ENCODE measurements around the gene DNAJC12.

DNAJC12 gene

DNA sequence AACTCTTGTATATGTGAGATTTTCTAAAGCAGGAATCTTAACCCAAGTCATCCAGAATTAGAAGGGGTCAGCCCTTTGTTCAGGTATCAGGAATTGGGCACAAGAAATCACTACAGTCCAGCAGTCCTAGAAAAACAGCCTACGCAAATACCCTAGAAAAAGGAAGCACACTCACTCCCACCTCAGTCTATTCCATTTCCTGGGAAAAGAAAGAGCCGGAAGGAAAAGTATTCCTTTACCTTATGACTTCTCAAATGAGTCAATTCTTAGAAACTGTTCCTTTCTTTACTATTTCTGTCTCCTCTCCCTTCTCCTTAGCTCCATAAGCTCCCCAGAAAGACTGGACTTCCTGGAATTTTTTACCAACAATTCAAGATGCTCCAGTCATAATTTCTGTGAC, 62.7 kb downstream of the DNAJC12 start:
- no peak for TF ChIP-seq POLR2AphosphoS5 (IDR thresholded peaks at IDR 0.05; ENCODE audit: low read depth, low read length)

DNA sequence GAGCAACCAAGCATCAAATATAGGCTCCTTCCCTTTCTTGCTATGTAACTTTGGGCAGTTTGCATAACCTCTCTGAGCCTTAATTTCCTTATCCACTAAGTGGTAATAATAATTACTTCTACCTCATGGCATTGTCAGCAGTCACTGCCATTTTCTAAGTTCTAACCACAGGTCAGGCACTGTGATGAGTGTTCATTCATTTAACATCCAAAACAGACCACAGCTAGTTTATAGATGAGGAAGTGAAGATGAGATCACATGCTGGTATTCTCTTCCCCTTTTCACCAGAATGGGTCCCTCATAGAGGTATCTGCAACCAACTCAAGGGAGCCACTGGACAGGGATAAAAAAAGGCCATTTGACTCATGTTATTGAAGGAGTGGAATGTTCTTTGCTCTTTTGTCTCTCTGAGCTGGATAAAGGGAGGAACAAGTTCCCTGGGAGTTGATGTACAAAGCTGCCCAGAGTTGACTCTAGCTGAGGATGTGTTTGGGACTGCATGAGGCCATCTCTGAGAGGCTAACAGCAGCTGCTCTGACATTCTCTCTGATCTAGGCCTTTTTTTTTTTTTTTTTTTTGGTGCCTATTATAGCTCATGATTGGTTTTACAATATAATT, 65.0 kb downstream of the DNAJC12 start:
- TF ChIP-seq SIN3A (IDR thresholded peaks at IDR 0.05; ENCODE audit: borderline replicate concordance, insufficient read depth, low read length), result no peak
- TF ChIP-seq, protein P1, sequence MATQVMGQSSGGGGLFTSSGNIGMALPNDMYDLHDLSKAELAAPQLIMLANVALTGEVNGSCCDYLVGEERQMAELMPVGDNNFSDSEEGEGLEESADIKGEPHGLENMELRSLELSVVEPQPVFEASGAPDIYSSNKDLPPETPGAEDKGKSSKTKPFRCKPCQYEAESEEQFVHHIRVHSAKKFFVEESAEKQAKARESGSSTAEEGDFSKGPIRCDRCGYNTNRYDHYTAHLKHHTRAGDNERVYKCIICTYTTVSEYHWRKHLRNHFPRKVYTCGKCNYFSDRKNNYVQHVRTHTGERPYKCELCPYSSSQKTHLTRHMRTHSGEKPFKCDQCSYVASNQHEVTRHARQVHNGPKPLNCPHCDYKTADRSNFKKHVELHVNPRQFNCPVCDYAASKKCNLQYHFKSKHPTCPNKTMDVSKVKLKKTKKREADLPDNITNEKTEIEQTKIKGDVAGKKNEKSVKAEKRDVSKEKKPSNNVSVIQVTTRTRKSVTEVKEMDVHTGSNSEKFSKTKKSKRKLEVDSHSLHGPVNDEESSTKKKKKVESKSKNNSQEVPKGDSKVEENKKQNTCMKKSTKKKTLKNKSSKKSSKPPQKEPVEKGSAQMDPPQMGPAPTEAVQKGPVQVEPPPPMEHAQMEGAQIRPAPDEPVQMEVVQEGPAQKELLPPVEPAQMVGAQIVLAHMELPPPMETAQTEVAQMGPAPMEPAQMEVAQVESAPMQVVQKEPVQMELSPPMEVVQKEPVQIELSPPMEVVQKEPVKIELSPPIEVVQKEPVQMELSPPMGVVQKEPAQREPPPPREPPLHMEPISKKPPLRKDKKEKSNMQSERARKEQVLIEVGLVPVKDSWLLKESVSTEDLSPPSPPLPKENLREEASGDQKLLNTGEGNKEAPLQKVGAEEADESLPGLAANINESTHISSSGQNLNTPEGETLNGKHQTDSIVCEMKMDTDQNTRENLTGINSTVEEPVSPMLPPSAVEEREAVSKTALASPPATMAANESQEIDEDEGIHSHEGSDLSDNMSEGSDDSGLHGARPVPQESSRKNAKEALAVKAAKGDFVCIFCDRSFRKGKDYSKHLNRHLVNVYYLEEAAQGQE (IDR thresholded peaks at IDR 0.05; ENCODE audit: insufficient read depth in 1 of 2, low read depth in 2 of 2, low read length in 2 of 2), result no peak
- TF ChIP-seq FOXP2 (optimal IDR thresholded peaks at IDR 0.05; ENCODE audit: borderline replicate concordance, extremely low read depth, extremely low read length, insufficient read depth), result no peak
- TF ChIP-seq TAF1 (IDR thresholded peaks at IDR 0.05; ENCODE audit: borderline replicate concordance, insufficient read depth, low read length), result no peak
- no peak for TF ChIP-seq POLR2AphosphoS5 (IDR thresholded peaks at IDR 0.05; ENCODE audit: low read depth, low read length)

DNA sequence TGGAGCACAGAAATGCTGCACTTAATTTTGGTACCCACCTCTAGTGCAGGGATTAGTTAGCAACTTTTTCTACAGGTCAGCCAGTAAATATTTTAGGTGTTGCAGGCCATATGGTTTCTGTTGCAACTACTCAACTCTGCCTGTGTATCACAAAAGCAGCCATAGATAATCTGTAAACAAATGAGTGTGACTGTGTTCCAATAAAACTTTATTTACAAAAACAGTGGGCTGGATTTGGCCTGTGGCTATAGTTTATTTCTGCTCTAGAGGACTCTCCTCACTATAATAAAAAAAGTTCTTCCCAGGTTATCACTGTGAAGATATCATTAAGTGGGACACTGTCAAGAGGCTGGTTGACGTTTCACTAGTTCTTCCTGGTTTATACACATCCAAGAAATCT, 65.8 kb downstream of the DNAJC12 start:
- no peak for TF ChIP-seq POLR2AphosphoS5 (IDR thresholded peaks at IDR 0.05; ENCODE audit: low read depth, low read length)
- no peak for TF ChIP-seq FOXP2 (optimal IDR thresholded peaks at IDR 0.05; ENCODE audit: borderline replicate concordance, extremely low read depth, extremely low read length, insufficient read depth)

DNA sequence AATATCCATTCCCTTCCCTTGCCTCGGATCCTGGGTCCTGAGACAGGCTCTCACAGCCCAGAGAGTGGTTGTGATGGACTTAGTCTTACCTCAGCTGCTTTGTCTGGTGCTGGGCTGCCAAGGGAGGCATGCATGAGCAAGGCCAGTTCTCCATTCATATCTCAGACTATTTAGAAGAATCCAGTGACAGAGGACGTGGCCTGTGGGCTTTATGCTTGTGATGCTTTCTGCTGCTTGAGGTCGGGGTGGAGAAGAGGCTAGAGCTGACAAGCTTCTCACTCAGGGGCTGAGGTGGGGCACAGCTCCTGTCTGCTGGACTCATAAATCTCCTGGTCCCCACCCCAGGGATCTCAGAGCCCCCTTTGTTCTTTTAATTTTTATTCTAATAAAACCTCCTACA, 66.8 kb downstream of the DNAJC12 start:
- TF ChIP-seq POLR2AphosphoS5 (IDR thresholded peaks at IDR 0.05; ENCODE audit: low read depth, low read length) (no peak), TAF1 (IDR thresholded peaks at IDR 0.05; ENCODE audit: borderline replicate concordance, insufficient read depth, low read length) (no peak), FOXP2 (optimal IDR thresholded peaks at IDR 0.05; ENCODE audit: borderline replicate concordance, extremely low read depth, extremely low read length, insufficient read depth) (no peak), SIN3A (IDR thresholded peaks at IDR 0.05; ENCODE audit: borderline replicate concordance, insufficient read depth, low read length) (no peak)
- TF ChIP-seq, protein P1 (IDR thresholded peaks at IDR 0.05; ENCODE audit: insufficient read depth in 1 of 2, low read depth in 2 of 2, low read length in 2 of 2), result no peak

DNA sequence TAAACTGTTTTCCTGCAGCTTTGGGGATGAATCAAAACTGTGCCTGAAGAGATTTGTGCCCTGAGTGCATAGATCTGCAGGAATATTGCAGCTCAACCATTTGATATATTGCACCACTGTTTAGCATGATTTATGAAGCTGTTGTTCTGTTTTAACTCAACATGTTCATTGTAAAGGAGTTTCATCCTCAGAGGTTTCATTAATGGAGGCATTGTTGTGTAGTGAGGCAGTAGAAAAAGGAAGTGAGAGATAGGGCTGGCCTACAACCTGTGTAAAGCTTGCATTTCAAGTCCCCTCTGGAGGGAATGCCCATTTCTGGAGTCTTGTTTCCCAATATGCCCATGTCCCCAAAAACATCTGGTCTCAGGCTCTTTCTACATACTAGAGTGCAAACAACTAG, 67.5 kb downstream of the DNAJC12 start:
- TF ChIP-seq SIN3A (IDR thresholded peaks at IDR 0.05; ENCODE audit: borderline replicate concordance, insufficient read depth, low read length), result no peak

DNA sequence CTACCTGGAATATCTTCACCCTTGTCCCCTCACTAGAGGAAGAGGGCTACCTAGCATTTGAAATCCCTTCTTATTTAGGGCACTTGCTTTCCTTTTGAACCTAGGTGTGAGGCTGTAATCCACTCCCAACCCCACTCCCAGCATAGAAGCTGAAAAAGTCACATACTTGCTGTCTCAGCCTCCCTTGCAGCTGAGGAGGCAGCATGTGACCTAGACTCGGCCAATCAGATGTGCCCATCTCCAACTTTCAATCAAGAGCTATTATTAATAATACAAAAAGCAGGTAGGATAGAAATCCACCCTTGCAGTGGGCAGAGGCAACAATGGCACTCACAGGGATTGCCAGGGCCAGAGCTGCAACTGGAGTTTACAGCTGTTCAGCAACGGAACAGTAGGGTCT, 70.7 kb downstream of the DNAJC12 start:
- TF ChIP-seq, protein P1 (IDR thresholded peaks at IDR 0.05; ENCODE audit: insufficient read depth in 1 of 2, low read depth in 2 of 2, low read length in 2 of 2), result no peak
- TF ChIP-seq TAF1 (IDR thresholded peaks at IDR 0.05; ENCODE audit: borderline replicate concordance, insufficient read depth, low read length), result no peak
- no peak for TF ChIP-seq SIN3A (IDR thresholded peaks at IDR 0.05; ENCODE audit: borderline replicate concordance, insufficient read depth, low read length)
- TF ChIP-seq POLR2AphosphoS5 (IDR thresholded peaks at IDR 0.05; ENCODE audit: low read depth, low read length), result no peak
- no peak for TF ChIP-seq FOXP2 (optimal IDR thresholded peaks at IDR 0.05; ENCODE audit: borderline replicate concordance, extremely low read depth, extremely low read length, insufficient read depth)
